ENCODE measurements around the gene ZNF710.

The ZNF710 gene

GRCh38 chr15:90018216-90018831, 17.2 kb downstream of the ZNF710 start:
- DNase-seq (ENCODE audit: low spot score) (no peak), FAIRE-seq (no peak)

GRCh38 chr15:90019611-90020010, 18.5 kb downstream of the ZNF710 start:
- no peak for FAIRE-seq
- no peak for DNase-seq (ENCODE audit: low spot score)

GRCh38 chr15:90020021-90020735, 19.1 kb downstream of the ZNF710 start:
- FAIRE-seq (no peak), DNase-seq (ENCODE audit: low spot score) (no peak)

- FAIRE-seq (no peak), DNase-seq (ENCODE audit: low spot score) (no peak)
Observed at GRCh38 chr15:90020936-90021507, 19.9 kb downstream of the ZNF710 start.

- FAIRE-seq (no peak), DNase-seq (ENCODE audit: low spot score) (no peak)
Observed at GRCh38 chr15:90022345-90022744, 21.2 kb downstream of the ZNF710 start.

- FAIRE-seq (no peak), DNase-seq (ENCODE audit: low spot score) (no peak)
Observed at GRCh38 chr15:90022905-90023700, 22.0 kb downstream of the ZNF710 start.

- FAIRE-seq, result no peak
- DNase-seq (ENCODE audit: low spot score), result no peak
Observed at GRCh38 chr15:90024406-90024805, 23.3 kb downstream of the ZNF710 start.

GRCh38 chr15:90025489-90026033, 24.4 kb downstream of the ZNF710 start:
- no peak for FAIRE-seq
- no peak for DNase-seq (ENCODE audit: low spot score)

- FAIRE-seq (no peak), DNase-seq (ENCODE audit: low spot score) (no peak)
Observed at GRCh38 chr15:90028376-90028944, 27.3 kb downstream of the ZNF710 start.

GRCh38 chr15:90029024-90029423, 27.9 kb downstream of the ZNF710 start:
- DNase-seq (ENCODE audit: low spot score), result no peak

GRCh38 chr15:90030376-90030775, 29.3 kb downstream of the ZNF710 start:
- DNase-seq (ENCODE audit: low spot score) (no peak), FAIRE-seq (no peak)

More at GRCh38 chr15:90029024-90029423, 27.9 kb downstream of the ZNF710 start:
- no peak for FAIRE-seq

GRCh38 chr15:90031231-90031791, 30.2 kb downstream of the ZNF710 start:
- FAIRE-seq (no peak), DNase-seq (ENCODE audit: low spot score) (no peak)

GRCh38 chr15:90033006-90033405, 31.9 kb downstream of the ZNF710 start:
- FAIRE-seq (no peak), DNase-seq (ENCODE audit: low spot score) (no peak)

- FAIRE-seq, result no peak
- DNase-seq (ENCODE audit: low spot score), result no peak
Observed at GRCh38 chr15:90033448-90033847, 32.3 kb downstream of the ZNF710 start.

- DNase-seq (ENCODE audit: low spot score) (no peak), FAIRE-seq (no peak)
Observed at GRCh38 chr15:90035095-90035839, 34.1 kb downstream of the ZNF710 start.

- DNase-seq (ENCODE audit: low spot score) (no peak), FAIRE-seq (no peak)
Observed at GRCh38 chr15:90035840-90036230, 34.7 kb downstream of the ZNF710 start.

- no peak for FAIRE-seq
- no peak for DNase-seq (ENCODE audit: low spot score)
Observed at GRCh38 chr15:90036343-90036742, 35.2 kb downstream of the ZNF710 start.

GRCh38 chr15:90036806-90037510, 35.8 kb downstream of the ZNF710 start:
- DNase-seq (ENCODE audit: low spot score) (no peak), FAIRE-seq (no peak)

GRCh38 chr15:90037511-90037860, 36.4 kb downstream of the ZNF710 start:
- DNase-seq (ENCODE audit: low spot score) (no peak), FAIRE-seq (no peak)
